OCI-LY7 (cell line): ENCODE results near the gene TTC34. TPM values are rescaled to one million over a fixed set of nuclear protein-coding genes. Genes with fewer than 3 reads are reported as not detected.

ENCODE experiments used
- BruUV-seq: library from RNA; stranded (reverse); fragments of 400-500 nt; replicated peaks from 2 replicates; lab custom pipeline; 2021; lab: Mats Ljungman, UMichigan
- CTCF ChIA-PET: fragments of 300-600 bp; sonication (Branson Sonifier 250); formaldehyde crosslinking; loops from one replicate; lab custom pipeline; 2022; ENCODE audit warnings: antibody characterized with exemption; ENCODE audit not compliant: unreplicated experiment; lab: Charles Lee
- POLR2A ChIA-PET: fragments of 300-600 bp; sonication (Branson Sonifier 250); formaldehyde crosslinking; loops from one replicate; lab custom pipeline; 2022; ENCODE audit warnings: antibody characterized with exemption; lab: Charles Lee
- DNase-seq: peaks from one replicate; pipeline ENCODE4 v3.0.0-alpha.2; 2015; ENCODE audit warnings: low spot score
- H2AFZ ChIP-seq: fragments of 200-600 bp; sonication (generic), shearing (Covaris generic); 2 replicates; pipeline ENCODE4 v1.6.1; 2014; ENCODE audit warnings: mild to moderate bottlenecking, antibody characterized with exemption, low read length, moderate library complexity
- H3K27ac ChIP-seq: fragments of 200-600 bp; sonication (generic); 2 replicates; pipeline ENCODE4 v1.5.1; 2014; ENCODE audit warnings: mixed run types, low read depth, mild to moderate bottlenecking, moderate library complexity, low read length, inconsistent platforms; ENCODE audit not compliant: poor library complexity, severe bottlenecking
- H3K36me3 ChIP-seq: fragments of 200-600 bp; sonication (generic); 2 replicates; pipeline ENCODE4 v1.6.1; 2014; ENCODE audit warnings: mild to moderate bottlenecking, antibody characterized with exemption, low read length, moderate library complexity, mixed read lengths; ENCODE audit not compliant: insufficient read depth
- H3K4me1 ChIP-seq: fragments of 200-600 bp; sonication (generic); 2 replicates; pipeline ENCODE4 v1.5.1; 2014; ENCODE audit warnings: mild to moderate bottlenecking, low read length; ENCODE audit not compliant: insufficient read depth, poor library complexity, severe bottlenecking
- H3K4me2 ChIP-seq: fragments of 200-600 bp; sonication (generic); 2 replicates; pipeline ENCODE4 v1.6.1; 2014; ENCODE audit warnings: mild to moderate bottlenecking, low read length
- H3K4me3 ChIP-seq: fragments of 200-600 bp; sonication (generic); 2 replicates; pipeline ENCODE4 v1.5.1; 2014; ENCODE audit warnings: mild to moderate bottlenecking, low read depth, low read length; ENCODE audit not compliant: poor library complexity, severe bottlenecking
- H3K79me2 ChIP-seq: fragments of 200-600 bp; sonication (generic); 2 replicates; pipeline ENCODE4 v1.6.1; 2016; ENCODE audit warnings: low read depth, mild to moderate bottlenecking, low read length, moderate library complexity, mixed read lengths; ENCODE audit not compliant: insufficient read depth
- H3K9me2 ChIP-seq: fragments of 200-600 bp; sonication (generic); 2 replicates; pipeline ENCODE4 v1.6.1; 2016; ENCODE audit warnings: mild to moderate bottlenecking, low read length, mixed read lengths; ENCODE audit not compliant: insufficient read depth
- H3K9me3 ChIP-seq: fragments of 200-600 bp; sonication (generic); 2 replicates; pipeline ENCODE4 v1.6.1; 2014; ENCODE audit warnings: mild to moderate bottlenecking, mixed run types, low read length, mixed read lengths
- H4K20me1 ChIP-seq: fragments of 200-600 bp; sonication (generic); 2 replicates; pipeline ENCODE4 v1.6.1; 2014; ENCODE audit warnings: mild to moderate bottlenecking, antibody characterized with exemption, low read length, moderate library complexity, mixed read lengths; ENCODE audit not compliant: insufficient read depth
- EZH2phosphoT487 ChIP-seq: fragments of 200-600 bp; sonication (generic); IDR thresholded peaks from 2 replicates; pipeline ENCODE4 v1.6.1; 2018; ENCODE audit warnings: low read depth, borderline replicate concordance, mild to moderate bottlenecking, mixed run types, antibody characterized with exemption, low read length, moderate library complexity, mixed read lengths
- intact Hi-C: fragments of 100-400 bp; cut with micrococcal nuclease; formaldehyde crosslinking; loops from one replicate; pipeline ENCODE4 v1.10.0; 2022; ENCODE audit not compliant: unreplicated experiment
- total RNA-seq, 2 experiments: library from RNA; depleted of rRNA in 1 of 2; stranded (reverse); fragments of >200 nt in 1 of 2; shearing (Covaris generic) in 1 of 2; gene quantifications; 2 replicates each; pipeline ENCODE4 v1.2.3, GENCODE V29; 2014 to 2022
- TF ChIP-seq, protein P1 (sequence below): fragments of 200-600 bp; sonication (generic); conservative IDR thresholded peaks from 2 replicates; pipeline ENCODE4 v1.5.1; 2014; ENCODE audit warnings: mild to moderate bottlenecking, antibody characterized with exemption, low read length, moderate library complexity, mixed read lengths

The TTC34 gene
- total RNA-seq, 2 experiments from 2014 or later = 1.1 to 2.2 TPM

DNA sequence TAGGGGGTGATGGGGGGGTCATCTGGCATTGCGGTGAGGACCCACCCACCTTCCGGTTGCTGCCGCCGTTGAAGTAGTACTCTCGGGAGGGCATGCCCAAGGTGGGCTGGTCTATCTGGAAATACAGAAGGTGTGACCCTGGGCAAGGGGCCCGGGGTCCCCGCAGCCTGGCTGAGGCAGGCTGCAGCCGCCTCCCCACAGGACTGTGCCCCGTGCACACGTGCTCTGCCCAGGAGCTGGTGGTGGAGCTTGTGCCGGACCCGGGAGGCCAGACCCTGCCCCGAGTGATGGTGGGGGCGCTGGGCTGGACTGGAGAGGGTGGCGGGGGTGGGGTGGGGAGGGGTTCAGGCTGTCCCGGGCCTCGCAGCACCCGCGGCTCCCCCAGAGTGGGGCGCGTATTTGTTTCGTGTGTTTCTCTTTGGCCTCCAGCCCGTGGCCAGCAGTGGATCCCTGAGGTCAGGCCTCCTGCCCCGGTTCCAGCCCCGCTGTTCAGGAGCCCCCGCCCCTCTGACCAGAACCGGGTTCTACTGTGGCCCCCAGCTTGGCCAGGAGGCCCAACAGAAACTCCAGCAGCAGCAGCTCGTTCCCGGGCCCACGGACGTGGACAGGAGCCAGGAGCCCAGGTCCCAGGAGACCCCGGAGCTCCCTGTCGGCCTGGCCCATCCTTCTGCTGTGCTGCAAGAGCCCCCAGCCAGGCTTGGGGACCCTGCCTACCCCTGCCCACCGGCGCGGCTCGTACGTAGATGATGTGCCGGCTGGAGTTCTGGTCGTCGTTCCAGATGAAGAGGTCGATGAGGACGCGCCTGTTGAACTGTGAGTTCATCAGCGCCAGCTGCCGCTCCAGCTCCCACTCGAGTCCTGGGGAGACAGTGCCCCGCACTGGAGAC is 195.7 kb downstream of the TTC34 start:
- CTCF ChIA-PET = interaction anchor here (0.6 kb wide), 1 partner anchor 483 kb away, joined by 7 read pairs; no protein-coding TSS in a partner anchor
- no peaks in the 10 kb centered on the region for H3K9me2 ChIP-seq
- no peaks in the 10 kb centered on the region for H3K36me3 ChIP-seq
- H3K4me1 ChIP-seq = no peaks in the 10 kb centered on the region
- no peak overlapping the region for H3K27ac ChIP-seq
- intact Hi-C loops = no loop called here
- H3K79me2 ChIP-seq = no peaks in the 10 kb centered on the region
- TF ChIP-seq, protein P1, sequence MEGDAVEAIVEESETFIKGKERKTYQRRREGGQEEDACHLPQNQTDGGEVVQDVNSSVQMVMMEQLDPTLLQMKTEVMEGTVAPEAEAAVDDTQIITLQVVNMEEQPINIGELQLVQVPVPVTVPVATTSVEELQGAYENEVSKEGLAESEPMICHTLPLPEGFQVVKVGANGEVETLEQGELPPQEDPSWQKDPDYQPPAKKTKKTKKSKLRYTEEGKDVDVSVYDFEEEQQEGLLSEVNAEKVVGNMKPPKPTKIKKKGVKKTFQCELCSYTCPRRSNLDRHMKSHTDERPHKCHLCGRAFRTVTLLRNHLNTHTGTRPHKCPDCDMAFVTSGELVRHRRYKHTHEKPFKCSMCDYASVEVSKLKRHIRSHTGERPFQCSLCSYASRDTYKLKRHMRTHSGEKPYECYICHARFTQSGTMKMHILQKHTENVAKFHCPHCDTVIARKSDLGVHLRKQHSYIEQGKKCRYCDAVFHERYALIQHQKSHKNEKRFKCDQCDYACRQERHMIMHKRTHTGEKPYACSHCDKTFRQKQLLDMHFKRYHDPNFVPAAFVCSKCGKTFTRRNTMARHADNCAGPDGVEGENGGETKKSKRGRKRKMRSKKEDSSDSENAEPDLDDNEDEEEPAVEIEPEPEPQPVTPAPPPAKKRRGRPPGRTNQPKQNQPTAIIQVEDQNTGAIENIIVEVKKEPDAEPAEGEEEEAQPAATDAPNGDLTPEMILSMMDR = no peak
- no peak for TF ChIP-seq EZH2phosphoT487
- no TSS peak for BruUV-seq
- no peak overlapping the region for H3K4me3 ChIP-seq
- H4K20me1 ChIP-seq = no peaks in the 10 kb centered on the region
- H2AFZ ChIP-seq = no peak overlapping the region
- no peak overlapping the region for H3K4me2 ChIP-seq
- POLR2A ChIA-PET = interaction anchor here (0.9 kb wide), 1 partner anchor 9 kb away, joined by 4 read pairs; no protein-coding TSS in a partner anchor
- no peaks in the 10 kb centered on the region for H3K9me3 ChIP-seq
- DNase-seq = no peak

DNA sequence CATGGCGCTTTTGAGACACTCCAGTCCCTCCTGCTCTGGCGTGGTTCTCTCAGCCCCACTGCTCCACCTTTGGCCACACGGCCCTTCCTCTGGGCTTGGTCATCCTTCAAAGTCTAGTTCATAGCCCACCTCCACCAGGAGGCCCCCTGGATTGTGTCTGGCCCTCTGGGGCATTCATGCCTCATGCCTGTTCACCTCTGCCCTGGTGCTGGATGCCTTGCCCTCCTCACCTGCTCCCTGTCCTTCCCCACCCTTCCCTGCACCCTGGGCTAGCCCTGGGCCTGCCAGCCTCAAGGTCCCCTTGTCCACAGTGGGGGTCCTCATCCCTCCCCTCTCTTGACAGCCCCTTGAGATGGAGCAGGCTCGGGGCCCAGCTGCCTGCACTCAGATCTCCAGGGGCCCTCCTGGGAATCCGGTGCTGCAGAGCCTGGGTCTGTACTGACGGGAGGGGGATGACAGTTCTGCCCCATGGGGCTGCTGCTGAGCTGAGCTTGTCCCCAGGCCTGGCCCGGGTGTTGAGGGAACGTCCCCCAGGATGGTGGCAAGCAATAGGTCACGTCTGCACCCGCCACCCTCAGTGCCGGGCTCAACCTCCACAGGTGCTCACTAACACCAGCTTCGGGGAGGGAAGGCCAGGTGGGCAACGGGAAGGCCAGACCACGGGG is 196.5 kb downstream of the TTC34 start:
- H3K4me2 ChIP-seq = no peak overlapping the region
- no peak overlapping the region for H2AFZ ChIP-seq
- H3K36me3 ChIP-seq = no peaks in the 10 kb centered on the region
- H3K27ac ChIP-seq = no peak overlapping the region
- H3K4me1 ChIP-seq = no peaks in the 10 kb centered on the region
- no peak for DNase-seq
- no peaks in the 10 kb centered on the region for H3K79me2 ChIP-seq
- no peaks in the 10 kb centered on the region for H3K9me3 ChIP-seq
- TF ChIP-seq, protein P1 = no peak
- TF ChIP-seq EZH2phosphoT487 = no peak
- intact Hi-C loops = no loop called here
- POLR2A ChIA-PET = interaction anchor here (0.9 kb wide), 1 partner anchor 10 kb away, joined by 4 read pairs; no protein-coding TSS in a partner anchor
- CTCF ChIA-PET = no interaction called here
- H3K4me3 ChIP-seq = no peak overlapping the region
- no TSS peak for BruUV-seq
- H4K20me1 ChIP-seq = no peaks in the 10 kb centered on the region
- H3K9me2 ChIP-seq = no peaks in the 10 kb centered on the region
